Endothelial cell of umbilical vein (primary cell): ENCODE data around the gene C6orf136. TPM values are rescaled to one million over a fixed set of nuclear protein-coding genes. Genes with fewer than 3 reads are reported as not detected.

Experiments
- BruUV-seq: library from RNA; stranded (reverse); fragments of 400-500 nt; replicated peaks from 2 replicates; lab custom pipeline; 2021; lab: Mats Ljungman, UMichigan
- CTCF ChIA-PET: fragments of 300-600, 350-600 bp; sonication (Branson Sonifier 250); formaldehyde crosslinking; loops from one replicate; lab custom pipeline; 2021; ENCODE audit warnings: antibody characterized with exemption, inconsistent platforms; lab: Charles Lee
- POLR2A ChIA-PET: fragments of 300-600, 350-600 bp; sonication (Branson Sonifier 250); formaldehyde crosslinking; loops from one replicate; lab custom pipeline; 2021; ENCODE audit warnings: antibody characterized with exemption, inconsistent platforms; lab: Charles Lee
- DNase-seq: peaks from one replicate; pipeline ENCODE4 v3.0.0-alpha.2; 2011; ENCODE audit warnings: low read depth, low spot score
- FAIRE-seq: peaks from 2 replicates; lab custom pipeline; 2011; peaks lifted over from hg19 to GRCh38; lab: Jason Lieb, UNC
- H2AFZ ChIP-seq: 2 replicates; pipeline ENCODE4 v1.6.0; 2012; ENCODE audit warnings: low read depth, low read length, control low read depth, inconsistent platforms
- H3K27ac ChIP-seq: 2 replicates; pipeline ENCODE4 v1.5.1; 2011; ENCODE audit warnings: low read depth, mild to moderate bottlenecking, control low read depth, low read length, moderate library complexity; ENCODE audit not compliant: insufficient read depth
- H3K27me3 ChIP-seq, 2 experiments: 2 replicates each; pipeline versions ENCODE4 v1.6.0 to v1.6.1; 2011; ENCODE audit warnings: low read length in 2 of 2, mixed read lengths in 1 of 2; ENCODE audit not compliant: control insufficient read depth in 2 of 2, insufficient read depth in 2 of 2
- H3K36me3 ChIP-seq, 2 experiments: 2 replicates in 1 of 2; 3 replicates in 1 of 2; pipeline ENCODE4 v1.5.1; 2011; ENCODE audit warnings: low read length in 2 of 2, mild to moderate bottlenecking in 1 of 2, moderate library complexity in 1 of 2; ENCODE audit not compliant: control insufficient read depth in 2 of 2, insufficient read depth in 2 of 2; ENCODE audit errors: extremely low read depth in 1 of 2
- H3K4me1 ChIP-seq: 3 replicates; pipeline ENCODE4 v1.5.1; 2011; ENCODE audit warnings: mild to moderate bottlenecking, low read length; ENCODE audit not compliant: control insufficient read depth, insufficient read depth; ENCODE audit errors: extremely low read depth
- H3K4me2 ChIP-seq: 2 replicates; pipeline ENCODE4 v1.6.1; 2011; ENCODE audit warnings: low read length, control low read depth, mixed read lengths; ENCODE audit not compliant: insufficient read depth
- H3K4me3 ChIP-seq, 3 experiments: fragments of 200-600 bp in 1 of 3; sonication (generic), shearing (Covaris generic) in 1 of 3; replicated peaks in 1 of 3; 2 replicates each; pipeline ENCODE4 v1.5.1; 2011 to 2016; ENCODE audit warnings: control low read depth in 3 of 3, low read length in 3 of 3, mild to moderate bottlenecking in 2 of 3, inconsistent platforms in 1 of 3, low read depth in 1 of 3, moderate library complexity in 1 of 3; ENCODE audit not compliant: insufficient read depth in 1 of 3
- H3K79me2 ChIP-seq: 2 replicates; pipeline ENCODE4 v1.6.0; 2012; ENCODE audit warnings: low read length, inconsistent platforms; ENCODE audit not compliant: control insufficient read depth, insufficient read depth
- H3K9ac ChIP-seq: replicated peaks from 2 replicates; pipeline ENCODE3; 2011; ENCODE audit warnings: low read length, control low read depth; ENCODE audit not compliant: insufficient read depth; ENCODE audit errors: extremely low read depth
- H3K9me1 ChIP-seq: replicated peaks from 3 replicates; pipeline ENCODE4 v1.6.0; 2011; ENCODE audit warnings: mild to moderate bottlenecking, low read length; ENCODE audit not compliant: control insufficient read depth, insufficient read depth; ENCODE audit errors: extremely low read depth
- H3K9me3 ChIP-seq: replicated peaks from 2 replicates; pipeline ENCODE4 v1.5.1; 2012; ENCODE audit warnings: low read length, inconsistent platforms; ENCODE audit not compliant: control insufficient read depth, insufficient read depth
- H4K20me1 ChIP-seq: replicated peaks from 2 replicates; pipeline ENCODE3; 2011; ENCODE audit warnings: mild to moderate bottlenecking, low read length; ENCODE audit not compliant: control insufficient read depth, insufficient read depth; ENCODE audit errors: extremely low read depth
- EZH2 ChIP-seq: IDR thresholded peaks from 2 replicates; pipeline ENCODE4 v1.6.1; 2012; ENCODE audit warnings: borderline replicate concordance, low read depth, mild to moderate bottlenecking, moderate library complexity, low read length, inconsistent platforms; ENCODE audit not compliant: severe bottlenecking
- GATA2 ChIP-seq: IDR thresholded peaks from 2 replicates; pipeline ENCODE4 v1.7.0; 2011; ENCODE audit warnings: low read depth, mild to moderate bottlenecking, moderate library complexity, mixed read lengths, low read length; ENCODE audit not compliant: insufficient read length, insufficient read depth
- JUN ChIP-seq: IDR thresholded peaks from 2 replicates; pipeline ENCODE4 v1.6.1; 2011; ENCODE audit warnings: borderline replicate concordance, low read depth; ENCODE audit not compliant: insufficient read length, insufficient read depth
- POLR2A ChIP-seq: IDR thresholded peaks from 2 replicates; pipeline ENCODE4 v1.6.1; 2012; ENCODE audit warnings: low read depth, mild to moderate bottlenecking, control low read depth, low read length
- POLR2AphosphoS5 ChIP-seq: IDR thresholded peaks from 2 replicates; pipeline ENCODE4 v1.6.1; 2012; ENCODE audit warnings: low read depth, mild to moderate bottlenecking, control low read depth, low read length, moderate library complexity; ENCODE audit not compliant: insufficient read depth
- dilution Hi-C: fragments of 300-500 bp; cut with MboI; formaldehyde crosslinking; loops from one replicate; pipeline ENCODE4 v1.15.0; 2019; ENCODE audit warnings: low sequenced_read_pairs; ENCODE audit not compliant: extremely low pct_ligation_motif_present
- intact Hi-C: fragments of 100-400 bp; cut with micrococcal nuclease; formaldehyde crosslinking; loops from one replicate; pipeline ENCODE4 v1.10.0; 2022
- polyA plus RNA-seq, 4 experiments: library from polyadenylated mRNA; depleted of rRNA in 3 of 4; stranded (reverse) in 3 of 4; unstranded in 1 of 4; fragments of >200 nt; gene quantifications; 2 replicates each; pipeline versions ENCODE4 v1.2.1 to v1.2.3, GENCODE V29; 2011 to 2012; ENCODE audit warnings: missing spikeins in 1 of 4
- total RNA-seq: library from RNA; stranded (reverse); gene quantifications from 2 replicates; pipeline ENCODE4 v1.2.3, GENCODE V29; 2021
- TF ChIP-seq, protein P1 (sequence below), 2 donors: IDR thresholded peaks; 1 replicate in 1 of 2; 2 replicates in 1 of 2; pipeline ENCODE4 v1.5.1; 2011; ENCODE audit warnings: low read length in 2 of 2, mild to moderate bottlenecking in 2 of 2, moderate library complexity in 2 of 2, control low read depth in 1 of 2, inconsistent platforms in 1 of 2, low read depth in 1 of 2; ENCODE audit not compliant: insufficient read depth in 1 of 2; ENCODE audit errors: extremely low read depth in 1 of 2
- TF ChIP-seq, protein P2 (sequence below): IDR thresholded peaks from 2 replicates; pipeline ENCODE4 v1.6.1; 2011; ENCODE audit not compliant: insufficient read depth, insufficient read length

The C6orf136 gene
- total and polyA plus RNA-seq, 2 donors (not counting 3 experiments of a cell fraction or from before 2014, with no cell fraction given): 19.1 to 21.0 TPM

DNA sequence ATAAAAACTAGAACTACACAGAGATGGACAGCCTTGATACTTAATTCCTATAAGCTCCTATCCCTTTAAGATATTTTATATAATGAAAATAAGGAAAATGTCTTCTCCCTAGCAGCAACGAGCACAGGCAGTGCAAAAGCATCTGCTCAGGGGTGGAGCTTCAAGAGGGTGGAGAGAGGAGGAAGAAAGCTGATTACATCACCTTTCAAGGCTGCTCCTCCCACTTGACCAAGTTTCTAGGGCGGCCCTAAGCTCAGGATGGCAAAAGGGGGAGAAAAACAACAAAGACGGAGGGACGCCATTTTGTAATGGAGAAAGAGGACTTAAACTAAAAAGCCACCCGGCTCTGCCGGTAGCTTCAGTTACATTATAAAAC is 32.1 kb upstream of the C6orf136 start:
- DNase-seq (peak; percentile 98), FAIRE-seq (peak; percentile 84)
- Histone ChIP-seq H3K27me3 (no peaks in the 10 kb centered on the region), H3K79me2 (peaks cover 40% of the 10 kb centered on the region), H2AFZ (no peak overlapping the region), H3K9ac (peak overlapping the region; percentile 99), H3K9me1 (no peaks in the 10 kb centered on the region), H3K27ac (peak overlapping the region; percentile 86), H3K9me3 (no peaks in the 10 kb centered on the region), H3K36me3 (peaks cover 2 to 7% of the 10 kb centered on the region in 2 experiments), H3K4me3 (peak overlapping the region in 2 of 3 experiments; percentile 65 to 84), H3K4me2 (peak overlapping the region; percentile 99), H3K4me1 (peaks cover 21% of the 10 kb centered on the region), H4K20me1 (no peaks in the 10 kb centered on the region)
- CTCF ChIA-PET: interaction anchor here (0.6 to 4.5 kb wide), 7 partner anchors 14 to 290 kb away, joined by 3 to 44 read pairs (median 5); no protein-coding TSS in a partner anchor
- POLR2A ChIA-PET: interaction anchor here (0.6 to 4.1 kb wide), 17 partner anchors 9 to 1128 kb away, joined by 3 to 63 read pairs (median 5); partner anchors contain the start of genes ABCF1, ATAT1, DHX16 and MDC1
- TF ChIP-seq, protein P1, sequence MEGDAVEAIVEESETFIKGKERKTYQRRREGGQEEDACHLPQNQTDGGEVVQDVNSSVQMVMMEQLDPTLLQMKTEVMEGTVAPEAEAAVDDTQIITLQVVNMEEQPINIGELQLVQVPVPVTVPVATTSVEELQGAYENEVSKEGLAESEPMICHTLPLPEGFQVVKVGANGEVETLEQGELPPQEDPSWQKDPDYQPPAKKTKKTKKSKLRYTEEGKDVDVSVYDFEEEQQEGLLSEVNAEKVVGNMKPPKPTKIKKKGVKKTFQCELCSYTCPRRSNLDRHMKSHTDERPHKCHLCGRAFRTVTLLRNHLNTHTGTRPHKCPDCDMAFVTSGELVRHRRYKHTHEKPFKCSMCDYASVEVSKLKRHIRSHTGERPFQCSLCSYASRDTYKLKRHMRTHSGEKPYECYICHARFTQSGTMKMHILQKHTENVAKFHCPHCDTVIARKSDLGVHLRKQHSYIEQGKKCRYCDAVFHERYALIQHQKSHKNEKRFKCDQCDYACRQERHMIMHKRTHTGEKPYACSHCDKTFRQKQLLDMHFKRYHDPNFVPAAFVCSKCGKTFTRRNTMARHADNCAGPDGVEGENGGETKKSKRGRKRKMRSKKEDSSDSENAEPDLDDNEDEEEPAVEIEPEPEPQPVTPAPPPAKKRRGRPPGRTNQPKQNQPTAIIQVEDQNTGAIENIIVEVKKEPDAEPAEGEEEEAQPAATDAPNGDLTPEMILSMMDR (IDR thresholded peaks at IDR 0.05; ENCODE audit: extremely low read depth in 1 of 2, insufficient read depth in 1 of 2, low read depth in 1 of 2, low read length in 2 of 2): no peak
- no peak for TF ChIP-seq EZH2
- TF ChIP-seq POLR2AphosphoS5: peak; percentile 13
- no peak for TF ChIP-seq POLR2A
- TF ChIP-seq, protein P2, sequence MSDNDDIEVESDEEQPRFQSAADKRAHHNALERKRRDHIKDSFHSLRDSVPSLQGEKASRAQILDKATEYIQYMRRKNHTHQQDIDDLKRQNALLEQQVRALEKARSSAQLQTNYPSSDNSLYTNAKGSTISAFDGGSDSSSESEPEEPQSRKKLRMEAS: no peak
- no peak for TF ChIP-seq GATA2
- peak; percentile 53 for TF ChIP-seq JUN
- dilution Hi-C loops: no loop called here
- BruUV-seq: no TSS peak
- intact Hi-C loops: loop anchor here (1.0 to 5.0 kb wide), 3 partner anchors 58 to 133 kb away; partner anchors contain the start of gene DHX16
